GM10266 (cell line): ENCODE data around the gene ZBTB1.

Experiments
- DNase-seq: peaks from one replicate; pipeline ENCODE4 v3.0.0; 2012; ENCODE audit errors: extremely low spot score
- TF ChIP-seq, protein P1 (sequence below): IDR thresholded peaks from 2 replicates; pipeline ENCODE4 v1.5.1; 2012; ENCODE audit warnings: mild to moderate bottlenecking, low read depth; ENCODE audit not compliant: control insufficient read depth, insufficient read depth; ENCODE audit errors: missing control alignments

ZBTB1 gene

DNA sequence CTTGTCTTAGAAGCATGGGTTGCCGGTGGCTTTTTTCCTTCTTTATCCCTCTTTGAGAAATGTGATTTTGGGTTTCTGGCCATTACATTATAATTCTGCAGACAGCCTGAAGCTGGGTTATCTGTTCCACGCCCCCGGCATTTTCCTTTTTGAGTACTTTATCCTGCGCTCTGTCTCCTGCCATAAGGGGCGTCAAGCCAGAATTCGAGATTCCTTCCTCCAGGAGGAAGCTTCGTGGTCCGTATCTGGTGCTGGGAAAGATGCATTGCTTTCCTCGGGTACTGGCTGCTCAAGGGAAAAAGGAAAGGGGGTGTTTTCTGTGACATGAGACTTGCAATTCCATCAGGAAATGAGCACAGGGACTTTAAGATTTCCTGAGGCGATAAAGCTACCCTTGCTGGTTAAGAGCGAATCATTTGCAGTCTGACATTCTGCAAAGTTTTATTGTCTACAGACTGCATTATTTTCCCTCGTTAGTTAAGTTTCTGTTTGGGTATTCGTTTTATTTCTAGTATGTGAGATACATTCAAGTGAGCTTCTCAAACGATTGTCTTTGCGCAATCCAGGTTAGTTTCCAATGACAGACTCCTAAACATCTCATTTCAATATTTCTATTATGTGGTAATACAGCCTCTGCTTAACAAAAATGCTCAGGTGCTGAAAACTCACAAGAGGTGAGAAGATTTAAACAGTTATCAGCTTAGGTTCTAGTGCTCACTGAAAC, 38.6 kb upstream of the ZBTB1 start:
- DNase-seq = no peak
- TF ChIP-seq, protein P1, sequence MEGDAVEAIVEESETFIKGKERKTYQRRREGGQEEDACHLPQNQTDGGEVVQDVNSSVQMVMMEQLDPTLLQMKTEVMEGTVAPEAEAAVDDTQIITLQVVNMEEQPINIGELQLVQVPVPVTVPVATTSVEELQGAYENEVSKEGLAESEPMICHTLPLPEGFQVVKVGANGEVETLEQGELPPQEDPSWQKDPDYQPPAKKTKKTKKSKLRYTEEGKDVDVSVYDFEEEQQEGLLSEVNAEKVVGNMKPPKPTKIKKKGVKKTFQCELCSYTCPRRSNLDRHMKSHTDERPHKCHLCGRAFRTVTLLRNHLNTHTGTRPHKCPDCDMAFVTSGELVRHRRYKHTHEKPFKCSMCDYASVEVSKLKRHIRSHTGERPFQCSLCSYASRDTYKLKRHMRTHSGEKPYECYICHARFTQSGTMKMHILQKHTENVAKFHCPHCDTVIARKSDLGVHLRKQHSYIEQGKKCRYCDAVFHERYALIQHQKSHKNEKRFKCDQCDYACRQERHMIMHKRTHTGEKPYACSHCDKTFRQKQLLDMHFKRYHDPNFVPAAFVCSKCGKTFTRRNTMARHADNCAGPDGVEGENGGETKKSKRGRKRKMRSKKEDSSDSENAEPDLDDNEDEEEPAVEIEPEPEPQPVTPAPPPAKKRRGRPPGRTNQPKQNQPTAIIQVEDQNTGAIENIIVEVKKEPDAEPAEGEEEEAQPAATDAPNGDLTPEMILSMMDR = no peak

DNA sequence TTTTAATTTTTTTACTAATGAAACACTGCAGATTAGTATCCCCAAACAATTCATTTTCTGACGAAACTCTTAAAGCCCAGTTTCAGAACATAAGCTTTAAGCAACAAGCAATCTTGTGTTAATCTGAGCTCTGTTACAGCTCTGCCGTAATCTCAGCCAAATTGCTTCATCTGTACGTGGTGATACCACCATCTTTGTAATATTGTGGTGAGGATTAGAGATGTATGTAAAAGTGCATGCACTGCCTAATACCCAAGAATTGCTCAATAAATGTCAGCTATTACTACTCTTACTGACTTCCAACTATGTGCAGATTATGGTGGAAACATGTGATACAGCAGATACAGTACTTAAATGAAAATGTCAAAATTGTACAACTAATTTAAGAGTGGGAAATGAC, 37.5 kb upstream of the ZBTB1 start:
- DNase-seq = no peak
- TF ChIP-seq, protein P1 = no peak

DNA sequence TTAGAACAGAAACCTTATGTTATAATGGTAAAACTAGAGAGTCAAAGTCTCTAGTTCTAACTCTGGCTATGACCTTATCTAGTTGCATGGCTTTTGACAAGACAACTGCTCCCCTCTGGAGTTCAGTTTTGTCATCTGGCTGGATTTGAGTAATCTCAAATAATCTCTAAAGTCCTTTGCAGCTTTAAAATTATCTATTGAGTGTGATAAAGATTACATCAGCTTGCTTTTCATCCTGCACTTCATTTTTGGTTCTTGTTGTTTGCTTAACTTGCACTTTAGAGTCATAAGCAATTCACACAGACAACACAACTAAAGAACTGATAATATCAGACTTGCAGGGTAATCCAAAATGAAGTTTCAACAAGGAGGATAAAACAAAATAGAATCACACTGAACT, 37.0 kb upstream of the ZBTB1 start:
- DNase-seq = no peak
- TF ChIP-seq, protein P1 = no peak

DNA sequence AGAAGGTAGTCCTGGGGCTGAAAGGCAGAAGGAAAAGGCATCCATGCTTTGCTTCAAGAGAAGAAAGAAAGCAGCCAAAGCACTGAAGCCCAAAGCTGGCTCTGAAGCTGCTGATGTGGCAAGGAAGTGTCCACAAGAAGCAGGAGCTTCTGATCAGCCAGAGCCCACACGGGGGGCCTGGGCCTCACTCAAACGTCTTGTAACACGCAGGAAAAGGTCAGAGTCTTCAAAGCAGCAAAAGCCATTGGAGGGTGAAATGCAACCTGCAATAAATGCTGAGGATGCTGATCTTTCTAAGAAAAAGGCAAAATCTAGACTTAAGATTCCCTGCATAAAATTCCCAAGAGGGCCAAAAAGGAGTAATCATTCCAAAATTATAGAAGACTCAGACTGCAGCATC, 36.1 kb upstream of the ZBTB1 start:
- TF ChIP-seq, protein P1 = no peak
- DNase-seq = no peak

DNA sequence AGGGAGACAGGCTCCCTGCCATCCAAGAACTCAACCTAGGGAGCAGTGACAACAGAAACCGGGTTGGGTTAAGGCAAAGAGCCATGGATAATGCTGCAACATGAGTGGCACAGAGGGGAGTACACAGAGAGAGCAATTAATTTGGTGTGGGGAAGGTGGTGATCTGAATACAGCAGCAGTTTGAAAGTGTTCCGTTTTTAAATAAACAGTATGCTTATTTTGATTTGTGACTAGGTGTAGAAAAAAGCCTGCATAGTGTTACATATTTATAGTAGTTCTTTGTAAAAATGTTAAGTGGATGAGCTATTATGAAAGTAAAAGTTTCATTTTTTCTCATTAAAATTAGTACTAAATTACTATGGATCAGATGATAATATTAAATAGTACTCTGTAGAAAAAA, 30.5 kb upstream of the ZBTB1 start:
- no peak for DNase-seq
- TF ChIP-seq, protein P1 = no peak

DNA sequence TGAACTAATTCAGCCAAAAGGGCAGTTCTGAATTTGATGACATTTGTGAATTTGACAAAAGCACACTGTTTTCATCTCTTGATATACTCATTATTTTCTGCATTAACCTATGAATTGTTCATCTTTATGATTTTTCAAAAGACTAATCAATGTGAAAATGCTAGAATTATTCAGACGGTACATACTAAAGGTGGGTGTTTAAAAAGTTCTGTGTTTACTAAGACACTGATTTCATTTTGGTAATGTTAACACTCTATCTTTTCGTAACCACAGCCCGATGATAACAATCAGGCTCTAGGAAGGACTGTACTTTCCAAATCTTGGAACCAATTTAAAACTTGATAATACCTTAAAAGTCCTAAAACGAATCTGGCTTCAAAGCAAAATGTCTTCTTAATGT, 29.9 kb upstream of the ZBTB1 start:
- no peak for DNase-seq
- TF ChIP-seq, protein P1 = no peak

DNA sequence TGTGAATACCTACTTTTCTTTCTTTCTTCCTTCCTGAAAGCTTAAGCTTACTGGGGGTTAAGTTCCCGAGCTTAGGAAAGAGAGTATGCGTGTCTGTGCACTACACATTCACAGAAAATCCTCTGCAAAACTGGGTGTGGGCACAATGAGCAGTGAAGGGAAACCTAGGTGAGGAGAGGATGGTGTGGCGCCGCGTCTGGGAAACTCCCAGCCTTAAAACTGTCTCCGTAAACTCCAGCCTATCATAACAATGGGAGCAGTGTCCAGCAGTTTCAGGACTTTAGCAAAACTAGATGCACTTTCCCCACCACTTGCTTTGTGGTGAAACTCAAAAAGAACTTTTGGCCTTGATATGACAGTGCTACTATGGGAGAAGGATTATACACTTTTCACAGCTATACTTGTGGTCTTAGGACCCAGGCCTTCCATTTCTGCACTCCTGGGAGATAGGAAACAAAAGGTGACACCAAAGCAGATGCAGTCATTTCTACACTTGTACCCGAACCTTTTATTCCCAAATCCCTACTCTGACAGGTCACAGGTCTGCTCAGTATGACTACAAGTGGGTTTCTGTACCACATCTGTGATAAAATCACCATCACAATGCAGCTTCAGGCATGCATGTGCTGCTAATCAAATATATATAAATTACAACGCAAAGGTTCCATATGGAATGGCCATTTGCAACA, 28.8 kb upstream of the ZBTB1 start:
- no peak for DNase-seq
- TF ChIP-seq, protein P1 = no peak
